ENCODE measurements around the gene EMP2. TPM values are rescaled to one million over a fixed set of nuclear protein-coding genes. Genes with fewer than 3 reads are reported as not detected.

Gene EMP2
- total RNA-seq, 2 experiments from 2014 or later = not detected

DNA sequence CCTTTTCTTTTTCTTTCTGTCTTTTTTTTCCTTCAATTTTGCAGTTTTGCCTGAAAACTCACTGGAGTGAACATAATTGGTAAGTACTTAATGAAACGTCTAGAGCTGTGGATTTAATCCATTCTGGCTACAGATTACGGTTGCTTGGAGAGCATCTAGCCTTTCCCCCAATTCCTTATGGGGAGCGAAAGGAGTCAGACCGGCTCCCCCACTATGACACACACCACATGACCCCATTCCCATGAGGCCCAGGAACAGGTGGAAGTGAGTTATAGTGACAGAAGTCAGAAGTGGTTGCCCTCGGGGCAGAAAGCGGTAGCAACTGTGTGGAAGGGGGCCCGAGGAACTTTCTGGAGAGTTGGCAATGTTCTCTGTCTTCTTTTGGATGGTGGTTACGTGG, 41.2 kb downstream of the EMP2 start:
- no peak for DNase-seq (ENCODE audit: low spot score)
- TF ChIP-seq EZH2phosphoT487 (IDR thresholded peaks at IDR 0.05; ENCODE audit: borderline replicate concordance, low read depth, low read length) = no peak
- TF ChIP-seq, protein P1, sequence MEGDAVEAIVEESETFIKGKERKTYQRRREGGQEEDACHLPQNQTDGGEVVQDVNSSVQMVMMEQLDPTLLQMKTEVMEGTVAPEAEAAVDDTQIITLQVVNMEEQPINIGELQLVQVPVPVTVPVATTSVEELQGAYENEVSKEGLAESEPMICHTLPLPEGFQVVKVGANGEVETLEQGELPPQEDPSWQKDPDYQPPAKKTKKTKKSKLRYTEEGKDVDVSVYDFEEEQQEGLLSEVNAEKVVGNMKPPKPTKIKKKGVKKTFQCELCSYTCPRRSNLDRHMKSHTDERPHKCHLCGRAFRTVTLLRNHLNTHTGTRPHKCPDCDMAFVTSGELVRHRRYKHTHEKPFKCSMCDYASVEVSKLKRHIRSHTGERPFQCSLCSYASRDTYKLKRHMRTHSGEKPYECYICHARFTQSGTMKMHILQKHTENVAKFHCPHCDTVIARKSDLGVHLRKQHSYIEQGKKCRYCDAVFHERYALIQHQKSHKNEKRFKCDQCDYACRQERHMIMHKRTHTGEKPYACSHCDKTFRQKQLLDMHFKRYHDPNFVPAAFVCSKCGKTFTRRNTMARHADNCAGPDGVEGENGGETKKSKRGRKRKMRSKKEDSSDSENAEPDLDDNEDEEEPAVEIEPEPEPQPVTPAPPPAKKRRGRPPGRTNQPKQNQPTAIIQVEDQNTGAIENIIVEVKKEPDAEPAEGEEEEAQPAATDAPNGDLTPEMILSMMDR (conservative IDR thresholded peaks at IDR 0.05; ENCODE audit: low read length) = no peak
- Histone ChIP-seq H3K9me2 (ENCODE audit: insufficient read depth, low read length) (no peaks in the 10 kb centered on the region), H3K9me3 (ENCODE audit: low read length) (no peaks in the 10 kb centered on the region), H3K79me2 (ENCODE audit: insufficient read depth, low read depth, low read length) (no peaks in the 10 kb centered on the region), H3K4me2 (ENCODE audit: low read length) (no peak overlapping the region), H4K20me1 (ENCODE audit: insufficient read depth, low read length) (no peaks in the 10 kb centered on the region), H3K27ac (ENCODE audit: low read depth, low read length, poor library complexity, severe bottlenecking) (no peak overlapping the region), H3K4me1 (ENCODE audit: insufficient read depth, low read length, poor library complexity, severe bottlenecking) (no peaks in the 10 kb centered on the region), H3K36me3 (ENCODE audit: insufficient read depth, low read length) (no peaks in the 10 kb centered on the region), H2AFZ (ENCODE audit: low read length) (no peak overlapping the region), H3K4me3 (ENCODE audit: low read depth, low read length, poor library complexity, severe bottlenecking) (no peak overlapping the region)
- no TSS peak for BruUV-seq (replicated peaks)
- intact Hi-C loops (cut with micrococcal nuclease; ENCODE audit: unreplicated experiment) = no loop called here
- CTCF ChIA-PET (ENCODE audit: unreplicated experiment) = no interaction called here
- POLR2A ChIA-PET = no interaction called here

DNA sequence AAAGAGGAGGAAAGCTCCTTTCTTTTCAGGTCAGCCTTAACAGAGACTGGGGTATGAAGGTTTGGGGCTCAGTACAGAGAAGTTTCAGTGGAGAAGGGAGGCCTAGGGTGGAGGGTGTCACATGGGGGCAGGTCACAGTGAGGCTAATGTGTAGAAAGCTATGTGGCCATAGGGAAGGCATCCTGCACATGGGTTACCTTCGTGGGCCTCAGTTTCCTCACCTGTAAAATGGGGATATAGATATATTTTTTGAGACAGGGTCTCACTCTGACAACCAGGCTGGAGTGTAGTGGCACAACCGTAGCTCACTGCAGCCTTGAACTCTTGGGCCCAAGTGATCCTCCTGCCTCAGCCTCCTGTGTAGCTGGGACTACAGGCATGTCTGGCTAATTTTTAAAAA, 41.8 kb downstream of the EMP2 start:
- no peak overlapping the region for H3K4me2 ChIP-seq (ENCODE audit: low read length)
- DNase-seq (ENCODE audit: low spot score) = no peak
- no peak overlapping the region for H3K27ac ChIP-seq (ENCODE audit: low read depth, low read length, poor library complexity, severe bottlenecking)
- no TSS peak for BruUV-seq (replicated peaks)
- no peaks in the 10 kb centered on the region for H3K9me2 ChIP-seq (ENCODE audit: insufficient read depth, low read length)
- ChIA-PET POLR2A (interaction anchor here (0.5 kb wide), 1 partner anchor 164 kb away, joined by 3 read pairs; no protein-coding TSS in a partner anchor), CTCF (ENCODE audit: unreplicated experiment) (interaction anchor here (0.5 kb wide), 1 partner anchor 199 kb away, joined by 5 read pairs; no protein-coding TSS in a partner anchor)
- no peaks in the 10 kb centered on the region for H3K4me1 ChIP-seq (ENCODE audit: insufficient read depth, low read length, poor library complexity, severe bottlenecking)
- H3K4me3 ChIP-seq (ENCODE audit: low read depth, low read length, poor library complexity, severe bottlenecking) = no peak overlapping the region
- no peaks in the 10 kb centered on the region for H3K36me3 ChIP-seq (ENCODE audit: insufficient read depth, low read length)
- intact Hi-C loops (cut with micrococcal nuclease; ENCODE audit: unreplicated experiment) = no loop called here
- H2AFZ ChIP-seq (ENCODE audit: low read length) = no peak overlapping the region
- no peaks in the 10 kb centered on the region for H3K79me2 ChIP-seq (ENCODE audit: insufficient read depth, low read depth, low read length)
- no peak for TF ChIP-seq EZH2phosphoT487 (IDR thresholded peaks at IDR 0.05; ENCODE audit: borderline replicate concordance, low read depth, low read length)
- TF ChIP-seq, protein P1 (conservative IDR thresholded peaks at IDR 0.05; ENCODE audit: low read length) = no peak
- no peaks in the 10 kb centered on the region for H4K20me1 ChIP-seq (ENCODE audit: insufficient read depth, low read length)
- H3K9me3 ChIP-seq (ENCODE audit: low read length) = no peaks in the 10 kb centered on the region

DNA sequence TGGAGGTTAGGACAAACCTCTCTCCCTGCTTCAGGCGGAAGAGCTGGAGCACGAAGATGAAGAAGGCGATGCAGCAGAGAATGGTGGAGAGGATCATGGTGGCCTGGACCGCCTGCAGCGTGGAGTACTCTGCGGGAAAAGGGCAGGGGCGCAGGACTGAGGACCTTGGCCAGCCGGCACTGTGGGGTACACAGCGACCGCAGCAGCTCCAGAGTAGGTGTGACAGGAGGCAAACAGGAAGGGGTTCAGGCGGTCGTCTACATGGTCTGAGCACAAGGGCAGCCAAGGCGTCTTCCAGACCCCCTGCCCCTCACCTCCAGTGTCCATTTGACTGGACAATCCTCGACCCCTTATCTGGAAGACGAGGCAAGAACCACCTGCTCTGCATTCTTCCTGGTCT, 42.5 kb downstream of the EMP2 start:
- no peak overlapping the region for H3K4me2 ChIP-seq (ENCODE audit: low read length)
- no peak for DNase-seq (ENCODE audit: low spot score)
- no TSS peak for BruUV-seq (replicated peaks)
- no peak overlapping the region for H3K27ac ChIP-seq (ENCODE audit: low read depth, low read length, poor library complexity, severe bottlenecking)
- H3K9me2 ChIP-seq (ENCODE audit: insufficient read depth, low read length) = no peaks in the 10 kb centered on the region
- intact Hi-C loops (cut with micrococcal nuclease; ENCODE audit: unreplicated experiment) = no loop called here
- H4K20me1 ChIP-seq (ENCODE audit: insufficient read depth, low read length) = no peaks in the 10 kb centered on the region
- ChIA-PET POLR2A (no interaction called here), CTCF (ENCODE audit: unreplicated experiment) (interaction anchor here (0.5 kb wide), 1 partner anchor 200 kb away, joined by 5 read pairs; no protein-coding TSS in a partner anchor)
- no peaks in the 10 kb centered on the region for H3K4me1 ChIP-seq (ENCODE audit: insufficient read depth, low read length, poor library complexity, severe bottlenecking)
- H2AFZ ChIP-seq (ENCODE audit: low read length) = no peak overlapping the region
- no peak overlapping the region for H3K4me3 ChIP-seq (ENCODE audit: low read depth, low read length, poor library complexity, severe bottlenecking)
- no peaks in the 10 kb centered on the region for H3K9me3 ChIP-seq (ENCODE audit: low read length)
- TF ChIP-seq, protein P1 (conservative IDR thresholded peaks at IDR 0.05; ENCODE audit: low read length) = no peak
- TF ChIP-seq EZH2phosphoT487 (IDR thresholded peaks at IDR 0.05; ENCODE audit: borderline replicate concordance, low read depth, low read length) = no peak
- H3K36me3 ChIP-seq (ENCODE audit: insufficient read depth, low read length) = no peaks in the 10 kb centered on the region
- H3K79me2 ChIP-seq (ENCODE audit: insufficient read depth, low read depth, low read length) = no peaks in the 10 kb centered on the region

Data from OCI-LY7 (cell line).